Measurements from ENCODE around the gene CCDC88C.

The CCDC88C gene

GRCh38 chr14:91360490-91361232, 57.0 kb downstream of the CCDC88C start:
- TF ChIP-seq CTCF (IDR thresholded peaks at IDR 0.05): no peak
- DNase-seq (ENCODE audit: low spot score): no peak
- Histone ChIP-seq H3K4me3 (no peak overlapping the region), H3K27ac (no peak overlapping the region)

GRCh38 chr14:91358654-91359220, 58.9 kb downstream of the CCDC88C start:
- Histone ChIP-seq H3K27ac (no peak overlapping the region), H3K4me3 (no peak overlapping the region)
- TF ChIP-seq CTCF (IDR thresholded peaks at IDR 0.05): no peak
- DNase-seq (ENCODE audit: low spot score): no peak

GRCh38 chr14:91358025-91358319, 59.6 kb downstream of the CCDC88C start:
- no peak overlapping the region for H3K27ac ChIP-seq
- no peak overlapping the region for H3K4me3 ChIP-seq
- no peak for TF ChIP-seq CTCF (IDR thresholded peaks at IDR 0.05)
- no peak for DNase-seq (ENCODE audit: low spot score)

DNA sequence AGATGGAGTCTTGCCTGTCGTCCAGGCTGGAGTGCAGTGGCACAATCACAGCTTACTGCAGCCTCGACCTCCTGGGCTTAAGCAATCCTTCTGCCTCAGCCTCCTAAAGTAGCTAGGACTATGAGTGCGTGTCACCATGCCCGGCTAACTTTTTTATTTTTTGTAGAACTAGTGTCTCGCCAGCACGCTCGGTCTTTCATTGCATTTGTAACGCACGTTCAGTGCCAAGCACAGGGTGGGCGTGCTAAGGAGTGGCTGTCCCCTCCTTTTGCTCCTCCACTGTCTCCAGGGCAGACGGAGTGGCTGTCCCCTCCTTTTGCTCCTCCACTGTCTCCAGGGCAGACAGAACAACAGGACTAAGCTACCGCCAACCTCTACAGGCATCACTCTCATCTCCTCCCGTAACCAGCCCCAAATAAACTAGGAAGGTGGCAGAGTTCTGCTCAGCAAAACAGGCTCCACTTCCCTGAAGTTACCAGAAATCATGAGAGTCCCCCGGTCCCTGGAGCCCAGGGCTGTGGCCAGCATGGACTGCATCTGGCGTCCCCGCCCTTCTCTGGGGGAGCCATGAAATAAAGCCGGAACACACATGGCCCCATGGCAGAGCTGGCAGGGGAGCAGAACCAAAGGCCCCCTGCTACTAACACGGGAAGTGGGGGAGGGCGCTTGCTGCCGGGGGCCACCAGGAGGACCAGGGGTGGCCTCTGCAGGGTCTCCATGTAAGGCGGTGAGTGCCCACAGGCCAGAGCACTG, 60.2 kb downstream of the CCDC88C start:
- Histone ChIP-seq H3K4me3 (no peak overlapping the region), H3K27ac (no peak overlapping the region)
- no peak for DNase-seq (ENCODE audit: low spot score)
- no peak for TF ChIP-seq CTCF (IDR thresholded peaks at IDR 0.05)

- H3K4me3 ChIP-seq: no peak overlapping the region
- DNase-seq (ENCODE audit: low spot score): no peak
- TF ChIP-seq CTCF (IDR thresholded peaks at IDR 0.05): no peak
- no peak overlapping the region for H3K27ac ChIP-seq
These were observed 61.3 kb downstream of the CCDC88C start for GRCh38 chr14:91356181-91356763.

DNA sequence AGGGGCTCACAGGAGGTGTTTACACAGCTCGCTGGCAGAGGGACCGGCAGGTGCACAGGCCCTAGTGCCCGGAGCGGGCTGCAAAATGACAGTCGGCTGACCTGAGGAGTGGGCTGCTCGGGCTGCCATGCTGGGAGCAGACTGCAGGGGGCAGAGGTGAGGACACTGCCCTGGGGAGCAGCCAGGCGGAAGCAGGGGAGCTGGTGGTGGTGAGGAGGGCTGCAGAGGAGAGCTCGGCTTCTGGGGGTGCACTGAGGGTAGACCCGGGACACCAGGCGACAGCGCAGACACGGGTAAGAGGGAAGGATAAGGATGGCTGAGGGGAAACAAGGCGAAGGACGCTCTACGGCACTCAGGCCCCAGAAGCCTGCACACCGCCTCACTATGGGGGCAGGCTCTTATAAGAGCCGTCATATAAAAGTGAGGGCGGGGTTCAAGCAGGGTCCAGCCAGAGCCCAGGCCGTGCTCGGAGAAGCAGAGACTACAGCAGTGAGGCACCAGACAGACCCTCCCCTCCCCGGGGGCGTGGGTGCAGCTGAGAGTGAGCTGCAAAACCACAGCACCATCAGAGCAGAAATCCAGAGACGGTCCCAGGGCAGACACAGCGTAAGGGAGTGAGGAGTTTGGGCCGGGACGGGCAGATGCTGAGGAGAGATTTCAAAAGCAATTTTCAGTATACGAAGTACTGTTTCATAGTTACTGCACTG, 62.5 kb downstream of the CCDC88C start:
- no peak for DNase-seq (ENCODE audit: low spot score)
- no peak for TF ChIP-seq CTCF (IDR thresholded peaks at IDR 0.05)

More for the DNA sequence above, 62.5 kb downstream of the CCDC88C start:
- Histone ChIP-seq H3K27ac (no peak overlapping the region), H3K4me3 (no peak overlapping the region)
